Anterior cingulate cortex (tissue), 58 donors: ENCODE measurements around the gene MID1.

ENCODE experiments used
- DNase-seq, 58 donors: peaks; one replicate each; lab custom pipeline; 2025; lab: John Stamatoyannopoulos, UW

MID1 gene

DNA sequence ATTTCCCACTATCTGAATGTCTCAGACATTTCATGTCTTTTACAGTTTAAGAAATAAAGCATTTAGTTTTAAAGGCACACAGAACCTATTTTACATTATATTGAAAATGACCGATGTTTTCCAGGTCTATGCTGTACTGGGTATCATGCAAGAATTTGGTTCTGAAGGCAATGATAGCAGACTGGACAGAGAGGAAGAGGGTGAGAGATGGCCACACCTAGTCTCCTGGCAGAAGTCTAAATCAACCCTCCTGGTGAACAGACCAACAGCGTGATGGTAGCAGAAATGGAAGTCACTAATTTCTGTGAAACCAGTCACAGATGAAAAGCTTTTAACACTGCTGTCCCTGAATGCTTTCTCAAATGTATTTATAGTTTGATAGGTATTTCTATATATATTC is 41.9 kb downstream of the MID1 start:
- no peak for DNase-seq

DNA sequence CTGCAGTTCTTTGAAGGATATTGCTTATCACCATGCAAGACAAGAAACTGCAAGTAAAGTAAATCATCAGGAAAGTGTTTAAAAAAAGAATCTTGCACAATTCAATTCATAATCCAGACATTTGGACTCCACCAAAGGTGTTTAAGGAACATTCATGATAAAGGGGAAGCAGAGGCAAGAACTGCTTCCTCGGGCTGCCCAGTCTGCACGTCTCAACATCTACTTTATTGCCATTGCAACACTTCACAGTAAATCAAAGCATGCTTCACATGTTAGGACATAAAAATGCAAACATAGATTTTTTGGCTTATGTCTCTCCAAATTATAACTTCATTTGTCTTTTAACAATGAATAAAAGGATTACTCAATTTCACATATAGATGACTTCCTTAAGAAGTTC is 42.5 kb downstream of the MID1 start:
- no peak for DNase-seq

DNA sequence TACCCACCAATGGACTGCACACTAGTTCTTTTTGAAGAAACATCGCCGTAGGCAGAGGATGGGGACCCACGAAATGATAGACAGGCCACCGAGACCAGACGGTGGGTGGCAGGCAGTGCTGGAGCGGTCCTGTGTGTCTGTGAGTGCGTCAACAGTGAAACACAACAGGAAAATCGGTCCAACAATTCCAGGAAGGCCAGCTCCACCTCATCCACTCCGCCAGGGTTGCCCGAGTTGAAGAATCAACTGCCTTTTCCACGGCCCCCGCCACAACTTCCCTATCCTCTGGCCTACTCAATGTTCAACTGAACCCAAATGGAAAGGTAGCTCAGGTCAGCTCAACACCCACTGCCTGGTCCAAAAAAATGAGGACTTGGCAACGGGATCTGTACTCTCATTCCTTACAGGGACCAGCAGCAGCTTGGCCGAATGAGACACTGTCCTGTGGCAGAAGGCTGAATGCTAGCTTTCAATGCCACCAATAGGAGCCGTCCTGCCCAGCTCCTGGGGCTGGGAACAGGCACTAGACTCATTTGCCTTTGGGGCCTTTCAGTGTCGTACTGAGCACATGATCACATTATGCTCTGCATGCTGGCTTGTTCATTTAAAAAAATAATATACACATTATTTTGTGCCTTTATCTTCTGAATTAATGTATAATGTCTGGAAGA is 43.5 kb downstream of the MID1 start:
- DNase-seq, result peak in 2 of 58 donors; percentile 3 to 6

DNA sequence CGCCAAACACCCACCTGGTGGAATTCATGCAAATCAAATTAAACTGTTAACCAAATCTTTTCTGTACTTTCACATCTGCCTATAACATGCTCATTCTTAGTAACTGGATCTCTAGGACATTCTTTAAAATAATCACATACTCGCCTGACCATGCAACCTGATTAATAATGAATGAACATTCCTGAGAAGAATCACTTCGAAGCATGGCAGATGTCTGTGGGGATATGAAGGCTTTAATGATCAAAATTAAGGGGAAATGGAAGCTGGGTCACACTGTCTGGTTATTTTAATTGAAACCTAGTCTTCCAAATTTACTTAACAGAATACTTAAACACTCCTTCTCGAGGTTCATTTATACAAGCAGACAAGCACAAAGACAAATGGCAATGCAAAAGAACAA is 44.2 kb downstream of the MID1 start:
- no peak for DNase-seq

DNA sequence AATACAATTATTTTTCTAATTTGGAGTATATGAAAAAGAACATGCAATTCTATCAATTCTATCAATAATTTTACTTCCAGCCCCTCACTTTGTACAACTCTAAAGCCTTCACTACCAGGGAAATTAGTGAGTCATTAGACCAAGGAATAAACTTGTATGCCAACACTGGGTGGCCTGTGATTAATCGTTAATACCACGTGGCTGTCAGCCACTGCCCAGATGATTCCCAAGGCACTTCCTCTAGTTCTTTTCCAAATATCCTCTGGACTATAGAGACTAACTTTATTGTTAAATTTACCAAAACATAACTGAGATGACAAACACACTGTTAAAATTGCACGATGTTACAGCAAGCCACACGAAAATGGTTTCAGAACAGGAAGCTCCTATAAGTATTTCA is 45.7 kb downstream of the MID1 start:
- no peak for DNase-seq

DNA sequence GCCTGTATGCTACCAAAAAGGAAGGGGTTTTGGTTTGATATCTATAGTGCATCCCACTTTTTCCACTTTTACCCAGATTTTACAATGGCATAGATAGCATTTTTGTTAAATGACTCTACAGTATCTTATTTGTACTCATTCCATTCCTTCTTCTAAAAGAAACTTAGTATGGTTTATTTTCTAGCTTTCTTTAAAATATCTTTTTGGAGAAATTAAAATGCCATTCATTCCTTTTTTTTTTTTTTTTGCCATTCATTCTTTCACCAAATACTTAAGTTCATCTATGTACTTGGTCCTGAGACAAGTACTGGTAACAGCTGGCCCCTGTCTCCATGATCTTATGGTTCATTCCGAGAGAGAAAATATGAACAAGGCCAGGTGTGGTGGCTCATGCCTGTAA is 49.1 kb downstream of the MID1 start:
- no peak for DNase-seq

DNA sequence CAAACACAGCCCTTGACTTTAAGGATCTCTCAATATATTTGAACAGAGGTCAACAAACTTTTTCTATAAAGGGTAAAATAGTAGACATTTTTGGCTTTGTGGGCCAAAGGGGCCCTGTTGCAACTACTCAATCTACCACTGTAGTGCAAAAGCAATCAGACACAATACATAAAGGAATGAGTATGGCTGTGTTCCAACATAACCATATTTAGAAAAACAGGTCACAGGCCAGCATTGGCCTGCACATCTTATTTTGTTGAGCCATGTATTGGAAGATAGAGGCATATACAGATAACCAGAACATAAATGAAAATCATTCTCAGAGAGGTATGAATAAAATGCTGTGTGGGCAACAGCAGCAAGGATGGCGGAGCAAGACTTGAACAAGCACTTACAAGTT is 49.8 kb downstream of the MID1 start:
- DNase-seq, result no peak

DNA sequence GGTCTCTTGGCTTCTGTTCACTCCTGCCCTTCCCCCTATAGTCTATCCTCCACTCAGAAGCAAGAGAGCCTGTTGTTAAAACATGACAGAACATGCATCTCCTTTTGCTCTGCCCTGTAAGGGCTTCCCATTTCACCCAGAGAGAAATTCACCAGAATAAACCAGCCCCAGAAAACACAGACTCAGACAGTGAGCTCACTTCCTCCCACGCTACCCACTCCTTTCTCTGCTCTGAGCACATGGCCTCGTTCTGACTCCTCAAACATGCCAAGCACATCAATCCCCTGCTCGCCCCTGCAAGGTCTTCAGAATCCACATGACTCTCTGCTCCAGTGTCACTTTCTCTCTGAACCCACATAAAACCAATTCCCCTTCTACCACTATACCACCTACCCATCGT is 50.4 kb downstream of the MID1 start:
- DNase-seq, result peak in 9 of 58 donors; percentile 0 to 19 (median 2)

DNA sequence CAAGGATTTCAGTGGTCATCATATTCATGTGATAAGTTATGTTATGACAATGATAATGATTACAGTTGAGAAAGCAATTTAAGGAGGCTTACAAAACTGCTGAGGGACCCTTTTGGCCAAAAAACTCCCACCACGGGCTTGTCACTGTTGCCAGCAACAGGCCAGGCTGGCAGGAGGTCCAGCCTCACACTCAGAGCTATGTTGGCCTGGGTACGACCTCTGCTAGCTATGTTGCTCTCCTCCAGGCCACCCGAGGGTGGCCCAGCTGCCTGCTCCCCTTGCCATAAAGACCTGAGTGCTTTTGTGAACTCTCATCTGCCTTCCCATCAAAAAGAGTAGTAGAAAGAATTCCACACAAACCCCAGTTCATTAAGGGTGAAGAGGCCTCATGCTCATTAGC is 52.0 kb downstream of the MID1 start:
- no peak for DNase-seq

DNA sequence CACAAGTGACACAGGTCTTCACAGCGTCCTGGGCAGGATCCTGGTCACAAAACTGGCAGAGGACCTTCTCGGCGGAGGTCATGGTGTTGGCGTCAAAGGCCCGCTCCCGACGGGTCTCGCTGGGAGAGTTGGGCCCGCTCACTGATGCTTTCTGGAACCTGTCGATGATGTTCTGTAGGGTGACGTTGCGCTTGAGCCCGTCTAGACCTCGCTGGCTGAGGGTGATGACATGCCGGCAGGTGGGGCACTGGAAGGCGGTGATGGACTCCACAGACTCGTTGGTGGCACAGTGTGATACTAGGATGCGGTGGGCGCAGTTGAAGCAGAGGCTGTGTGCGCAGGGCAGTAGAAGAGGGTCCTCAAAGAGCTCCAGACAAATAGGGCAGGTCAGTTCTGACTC is 53.2 kb downstream of the MID1 start:
- DNase-seq, result no peak

DNA sequence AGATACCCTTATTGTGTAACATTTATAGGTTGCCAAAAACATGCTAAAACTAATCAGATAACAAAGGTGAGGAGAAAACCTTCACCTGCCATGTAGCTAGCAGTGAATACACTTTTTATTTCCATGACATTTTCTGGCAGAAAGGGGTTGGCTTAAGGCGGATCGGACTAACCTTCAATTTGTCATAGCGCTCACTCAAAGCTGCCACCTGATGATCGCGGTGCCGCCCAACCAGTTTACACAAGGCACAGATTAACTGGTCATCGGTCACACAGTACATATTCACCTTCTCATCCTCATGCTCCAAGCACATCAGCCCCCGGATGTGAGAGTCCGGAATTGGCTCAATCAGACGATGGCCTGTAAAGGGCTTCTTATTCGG is 53.7 kb downstream of the MID1 start:
- DNase-seq, result no peak

DNA sequence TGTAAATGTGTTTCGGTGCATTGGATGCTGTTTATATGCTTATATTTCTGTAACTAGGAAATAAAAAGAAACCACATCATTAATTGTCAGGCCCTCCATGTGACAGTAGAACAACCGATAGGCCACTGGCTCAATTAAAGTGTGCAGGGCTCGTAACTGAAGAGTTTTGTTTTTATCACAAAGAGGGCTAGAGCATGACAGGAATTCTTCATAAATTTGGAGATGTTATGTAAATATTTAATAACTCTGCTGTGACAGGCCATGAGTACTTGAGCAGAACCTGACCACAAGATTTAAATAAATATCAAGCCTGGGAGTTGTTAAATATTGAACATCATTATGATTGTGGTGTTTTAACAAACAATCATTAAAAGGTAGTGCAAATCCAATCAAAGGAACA is 55.9 kb downstream of the MID1 start:
- DNase-seq, result no peak

DNA sequence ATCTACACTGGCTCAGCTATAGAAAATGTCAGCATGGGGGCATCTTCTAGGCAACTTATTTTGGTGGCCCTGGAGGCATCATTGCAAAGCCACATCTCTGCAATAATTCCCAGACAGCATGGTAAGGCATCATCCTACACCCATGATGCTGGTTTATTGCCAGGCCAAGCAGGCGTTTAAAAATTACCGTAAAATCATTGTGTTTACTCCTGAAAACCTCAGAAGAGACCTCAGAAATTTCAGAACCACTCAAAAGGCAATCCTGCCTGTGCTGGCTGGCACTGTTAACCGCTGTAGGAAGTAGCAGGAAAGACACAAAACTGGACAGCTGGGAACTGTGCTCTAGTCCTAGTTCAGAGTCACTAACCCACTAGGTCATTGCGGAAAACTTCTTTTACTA is 63.2 kb downstream of the MID1 start:
- DNase-seq, result no peak

DNA sequence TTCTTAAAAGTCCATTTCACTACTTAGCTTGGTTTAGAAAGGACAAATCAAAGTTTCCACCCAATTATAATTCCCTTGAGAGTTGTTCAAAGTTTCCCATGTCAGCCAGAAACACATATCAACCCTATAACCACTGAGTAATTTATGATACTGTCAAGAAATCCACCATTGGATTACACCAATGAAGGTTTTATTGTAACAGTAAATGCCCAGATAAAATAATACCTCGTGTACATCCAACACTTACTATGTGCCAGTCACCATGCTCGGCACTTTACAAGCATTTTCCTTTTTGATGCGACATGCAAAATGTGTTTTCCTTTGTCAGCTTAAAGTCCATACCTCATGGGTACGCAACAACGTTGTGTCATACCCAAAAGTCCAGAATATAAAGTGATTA is 64.0 kb downstream of the MID1 start:
- DNase-seq, result no peak

DNA sequence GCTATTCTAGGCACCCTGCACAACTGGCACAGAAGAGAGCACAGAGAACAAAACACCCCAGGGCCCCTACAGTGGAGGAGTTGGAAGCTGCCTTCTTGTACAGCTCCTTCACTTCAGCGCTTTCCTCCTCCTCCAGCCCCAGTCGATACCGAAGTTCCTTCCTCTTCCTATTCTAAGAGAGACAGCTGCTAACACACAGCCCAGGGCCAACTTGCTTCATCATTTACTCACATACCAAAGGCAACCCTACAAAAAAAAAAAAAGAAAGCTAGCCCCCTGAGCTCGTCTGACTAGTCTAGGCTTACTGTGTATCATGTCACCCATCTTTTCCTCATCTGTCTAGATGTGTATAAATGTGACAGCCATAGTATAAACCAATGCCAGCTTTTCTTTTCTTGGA is 64.5 kb downstream of the MID1 start:
- DNase-seq, result no peak

DNA sequence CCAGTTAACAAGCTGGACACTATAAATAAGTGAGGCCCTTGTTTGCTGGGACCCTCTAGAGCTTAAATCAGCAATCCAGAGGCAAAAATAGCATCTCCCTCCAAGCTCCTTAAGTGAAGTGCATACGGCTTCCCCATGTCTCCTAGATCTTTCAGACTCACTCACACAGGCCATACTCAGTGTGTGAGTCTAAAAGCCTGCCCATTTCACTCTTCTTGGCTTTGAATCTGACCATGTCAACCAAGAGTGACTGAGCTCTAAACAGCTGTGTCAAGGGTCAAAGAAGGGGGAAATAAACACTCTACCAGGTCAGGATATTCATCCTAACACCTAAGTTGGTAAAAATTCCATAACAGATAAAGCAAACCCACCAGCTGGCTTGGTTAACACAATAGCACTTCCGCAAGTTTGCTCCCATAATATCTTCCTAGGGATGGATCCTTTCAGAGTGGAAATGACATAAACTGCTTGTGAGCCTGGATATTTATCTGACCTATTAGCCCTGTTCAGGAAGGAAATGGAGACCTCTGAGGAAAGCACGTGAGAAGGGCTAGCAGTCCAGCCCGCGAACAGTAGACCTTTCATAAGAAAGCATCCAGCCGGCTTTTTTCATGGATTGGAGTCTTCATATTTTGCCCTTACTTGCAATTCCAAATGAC is 65.6 kb downstream of the MID1 start:
- no peak for DNase-seq

DNA sequence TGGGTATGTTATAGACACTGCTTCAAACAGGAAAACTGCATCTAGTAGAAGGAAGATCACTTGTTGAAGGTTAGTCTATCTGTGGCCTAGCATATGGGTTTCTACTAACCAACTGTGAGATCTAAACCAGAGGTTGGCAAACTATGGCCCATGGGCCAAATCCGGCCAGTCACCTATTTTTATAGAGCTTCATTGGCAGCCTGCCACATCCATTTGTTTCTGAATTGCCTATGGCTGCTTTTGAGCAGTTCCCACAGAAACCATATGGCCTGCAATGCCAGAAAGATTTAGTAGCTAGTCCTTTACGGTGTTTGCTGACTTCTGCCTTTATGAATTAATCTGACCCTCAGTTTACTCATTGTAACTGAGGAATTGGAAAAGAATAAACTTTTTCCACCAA is 71.1 kb downstream of the MID1 start:
- DNase-seq, result no peak

DNA sequence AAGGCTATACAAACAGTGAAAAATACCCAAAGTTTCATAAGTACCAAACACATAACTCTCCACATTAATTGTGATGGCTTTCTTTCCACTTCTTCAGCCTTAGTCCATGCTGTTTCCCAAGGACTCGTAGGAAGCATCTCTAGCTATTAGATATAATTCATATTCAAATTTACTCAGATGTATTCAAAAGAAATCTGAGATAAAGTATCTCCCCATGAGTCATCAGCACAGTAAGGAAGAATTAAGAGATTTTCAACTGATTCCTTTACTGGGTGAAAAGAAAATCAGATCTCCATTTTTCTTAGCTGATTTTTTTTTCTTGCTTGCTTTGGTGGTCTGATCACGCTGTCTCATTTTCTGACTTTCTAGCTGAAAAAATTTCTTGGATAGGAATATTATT is 71.7 kb downstream of the MID1 start:
- DNase-seq, result no peak

DNA sequence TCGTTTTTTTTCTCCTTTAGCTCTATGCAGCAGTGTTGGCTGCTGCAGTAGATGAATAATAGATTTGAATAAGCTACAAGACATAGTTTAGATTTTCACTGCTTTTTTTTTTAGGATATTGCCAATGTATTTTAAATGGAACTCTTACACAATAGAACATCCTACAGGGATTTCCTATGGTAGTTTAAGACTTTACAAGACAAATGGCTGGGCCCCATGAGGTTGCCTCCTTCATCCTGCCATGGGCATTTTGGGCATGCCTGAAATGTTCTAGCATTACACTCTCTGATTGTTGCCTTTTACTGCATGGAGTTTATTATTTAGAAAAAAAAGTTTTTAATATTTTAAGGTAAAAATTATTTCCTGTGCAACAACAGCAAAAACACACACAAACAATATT is 74.5 kb downstream of the MID1 start:
- no peak for DNase-seq

DNA sequence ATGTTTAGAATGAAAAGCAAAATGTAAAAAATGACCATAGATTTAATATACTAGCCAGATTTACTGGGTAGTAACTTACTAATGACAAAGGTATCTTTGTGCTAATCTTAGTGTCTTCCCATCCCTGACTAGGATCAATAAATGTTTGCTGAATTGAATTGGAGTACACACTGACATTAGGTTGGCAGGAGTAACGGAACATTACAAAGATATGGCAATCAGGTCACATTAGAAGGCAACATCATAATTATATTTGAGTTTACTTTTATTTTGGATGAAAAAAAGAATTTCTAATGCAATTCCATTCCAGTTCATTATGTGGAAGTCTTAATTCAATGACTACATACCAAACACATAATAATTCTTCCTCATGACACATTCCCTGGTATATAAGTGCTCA is 77.8 kb downstream of the MID1 start:
- no peak for DNase-seq

DNA sequence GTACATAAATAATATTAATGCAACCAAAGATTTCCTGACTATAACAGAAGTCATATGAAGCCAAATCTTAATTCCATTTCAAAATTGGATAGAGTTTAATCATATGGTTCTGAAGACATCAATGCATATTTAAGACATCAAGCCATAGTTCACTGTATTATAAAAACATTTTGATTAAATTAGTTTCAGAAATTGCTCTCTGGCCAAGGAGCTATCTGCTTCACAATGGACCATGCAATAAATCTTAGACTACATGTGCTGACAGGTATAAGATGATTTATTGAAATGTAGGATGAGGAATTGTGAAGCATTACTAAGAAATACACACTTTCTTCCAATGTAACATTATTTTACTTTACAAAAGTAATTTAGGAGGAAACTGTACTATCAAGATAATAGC is 81.6 kb downstream of the MID1 start:
- DNase-seq, result no peak

DNA sequence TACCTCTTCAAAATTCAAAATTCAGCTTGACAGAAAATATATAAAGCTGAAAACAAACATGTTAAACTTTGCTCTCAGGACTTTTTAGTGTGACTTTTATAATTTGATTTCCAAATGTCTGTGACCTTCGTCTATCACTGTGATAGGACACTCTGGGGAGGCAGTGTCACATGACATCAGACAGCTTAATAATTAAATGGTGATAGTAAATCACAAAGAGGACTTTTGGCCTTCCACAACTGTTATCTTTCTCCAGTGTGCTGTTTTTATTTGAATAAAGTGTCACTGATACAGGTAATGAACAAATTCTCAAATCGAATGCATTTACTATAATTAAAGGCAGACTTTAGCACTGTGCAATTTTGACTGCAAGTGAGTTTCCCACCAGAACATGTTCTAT is 83.1 kb downstream of the MID1 start:
- DNase-seq, result no peak

DNA sequence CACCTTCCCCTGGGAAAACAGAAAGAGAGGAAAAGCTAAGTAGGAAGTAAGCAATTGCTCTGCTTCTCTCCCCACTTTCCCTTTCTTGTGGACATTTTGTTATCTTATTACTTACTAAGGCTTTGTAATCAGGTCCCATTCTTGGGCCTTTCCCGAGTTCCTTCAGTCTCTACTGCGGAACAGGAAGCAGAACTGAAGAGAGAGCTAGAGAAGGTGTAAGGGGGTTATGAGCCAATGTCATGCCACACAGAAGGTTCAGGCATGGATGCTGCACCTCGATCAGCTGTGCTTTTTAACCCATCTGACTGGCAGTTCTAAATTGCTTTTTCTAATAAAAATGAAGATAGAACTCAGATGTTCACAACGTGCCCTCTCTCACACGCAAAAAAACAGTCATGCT is 83.6 kb downstream of the MID1 start:
- no peak for DNase-seq
